MM.1S (cell line): ENCODE results near the gene TRIM59.

Experiments used
- CTCF ChIP-seq: fragments of 300-600 bp; sonication (generic); IDR thresholded peaks from 2 replicates; pipeline ENCODE4 v1.5.1; 2016; ENCODE audit warnings: antibody characterized with exemption, low read length, mixed read lengths
- EZH2 ChIP-seq: fragments of 300-600 bp; sonication (generic); optimal IDR thresholded peaks from 2 replicates; pipeline ENCODE3; 2017; ENCODE audit warnings: low read depth, mild to moderate bottlenecking, antibody characterized with exemption, low read length, mixed read lengths

DNA sequence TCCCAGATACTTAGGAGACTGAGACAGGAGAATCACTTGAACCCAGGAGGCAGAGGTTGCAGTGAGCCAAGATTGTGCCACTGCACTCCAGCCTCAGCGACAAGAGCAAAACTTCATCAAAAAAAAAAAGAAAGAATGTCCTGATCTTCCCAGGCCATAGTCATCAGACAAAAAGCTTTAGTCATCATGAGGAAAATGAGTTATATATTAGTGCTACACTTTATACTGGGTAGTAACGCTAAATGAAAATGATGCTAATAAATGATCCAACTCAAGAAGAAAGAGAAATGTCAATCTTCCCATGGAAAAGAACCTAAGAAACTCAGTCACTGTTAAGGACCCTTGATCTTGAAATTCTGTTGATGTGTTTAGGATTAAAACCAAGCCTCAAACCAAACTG is 26.3 kb upstream of the TRIM59 start:
- no peak for TF ChIP-seq CTCF
- TF ChIP-seq EZH2 = no peak
